Peyer's patch (tissue), 4 donors: ENCODE measurements around the gene RXRG.

Source experiments
- CTCF ChIP-seq, 6 experiments: fragments of 450-650 bp in 4 of 6; fragments of 200-600 bp in 2 of 6; sonication (generic) in 1 of 6; IDR thresholded peaks; one replicate each; pipeline ENCODE4 v1.5.1; 2017 to 2019; ENCODE audit warnings: antibody characterized with exemption in 6 of 6, mild to moderate bottlenecking in 3 of 6, moderate library complexity in 1 of 6
- POLR2A ChIP-seq, 2 donors: fragments of 450-650 bp; IDR thresholded peaks; one replicate each; pipeline ENCODE4 v1.5.1; 2017; ENCODE audit warnings: antibody characterized with exemption in 2 of 2, mild to moderate bottlenecking in 2 of 2, moderate library complexity in 2 of 2

- no peak for TF ChIP-seq CTCF (IDR thresholded peaks at IDR 0.05)
- no peak for TF ChIP-seq POLR2A (IDR thresholded peaks at IDR 0.05)
Observed at GRCh38 chr1:165383067-165383466, 61.9 kb downstream of the RXRG start.
